Keratinocyte (primary cell): ENCODE data around the gene SLC15A5. TPM values are rescaled to one million over a fixed set of nuclear protein-coding genes. Genes with fewer than 3 reads are reported as not detected.

ENCODE experiments used
- DNase-seq: peaks from one replicate; pipeline ENCODE4 v3.0.0-alpha.2; 2011; ENCODE audit warnings: low read depth, missing footprints, low spot score
- FAIRE-seq: peaks from 2 replicates; lab custom pipeline; 2011; peaks lifted over from hg19 to GRCh38; lab: Jason Lieb, UNC
- H2AFZ ChIP-seq: 2 replicates; pipeline ENCODE4 v1.6.0; 2012; ENCODE audit warnings: low read length, control low read depth, inconsistent platforms; ENCODE audit not compliant: control insufficient read depth
- H3K27ac ChIP-seq: 2 replicates; pipeline ENCODE4 v1.5.1; 2011; ENCODE audit warnings: low read length; ENCODE audit not compliant: control insufficient read depth, insufficient read depth
- H3K27me3 ChIP-seq: 3 replicates; pipeline ENCODE4 v1.6.0; 2011; ENCODE audit warnings: low read length; ENCODE audit not compliant: control insufficient read depth, insufficient read depth; ENCODE audit errors: extremely low read depth
- H3K36me3 ChIP-seq, 2 experiments: 2 replicates in 1 of 2; 3 replicates in 1 of 2; pipeline ENCODE4 v1.5.1; 2011; ENCODE audit warnings: low read length in 2 of 2, mild to moderate bottlenecking in 1 of 2; ENCODE audit not compliant: control insufficient read depth in 2 of 2, insufficient read depth in 2 of 2; ENCODE audit errors: extremely low read depth in 1 of 2
- H3K4me1 ChIP-seq: 3 replicates; pipeline ENCODE4 v1.5.1; 2011; ENCODE audit warnings: low read length; ENCODE audit not compliant: control insufficient read depth, insufficient read depth; ENCODE audit errors: extremely low read depth
- H3K4me2 ChIP-seq: 3 replicates; pipeline ENCODE4 v1.6.0; 2011; ENCODE audit warnings: low read depth, low read length; ENCODE audit not compliant: control insufficient read depth, insufficient read depth; ENCODE audit errors: extremely low read depth
- H3K4me3 ChIP-seq, 3 experiments: fragments of 200-600 bp in 1 of 3; sonication (generic) in 1 of 3; 2 replicates in 2 of 3; 3 replicates in 1 of 3; pipeline ENCODE4 v1.5.1; 2011 to 2016; ENCODE audit warnings: low read length in 3 of 3, mild to moderate bottlenecking in 3 of 3, control low read depth in 2 of 3, inconsistent platforms in 1 of 3, low read depth in 1 of 3, mixed read lengths in 1 of 3, mixed run types in 1 of 3, moderate library complexity in 1 of 3; ENCODE audit not compliant: control insufficient read depth in 2 of 3, insufficient read depth in 2 of 3; ENCODE audit errors: extremely low read depth in 1 of 3
- H3K79me2 ChIP-seq: 2 replicates; pipeline ENCODE4 v1.6.0; 2012; ENCODE audit warnings: low read length; ENCODE audit not compliant: control insufficient read depth, insufficient read depth
- H3K9ac ChIP-seq: 3 replicates; pipeline ENCODE4 v1.6.0; 2011; ENCODE audit warnings: low read length; ENCODE audit not compliant: control insufficient read depth, insufficient read depth; ENCODE audit errors: extremely low read depth
- H3K9me1 ChIP-seq: 3 replicates; pipeline ENCODE4 v1.6.0; 2011; ENCODE audit warnings: low read length; ENCODE audit not compliant: control insufficient read depth, insufficient read depth; ENCODE audit errors: extremely low read depth
- H3K9me3 ChIP-seq: 2 replicates; pipeline ENCODE4 v1.5.1; 2012; ENCODE audit warnings: low read depth, low read length; ENCODE audit not compliant: control insufficient read depth
- H4K20me1 ChIP-seq: 3 replicates; pipeline ENCODE4 v1.6.0; 2011; ENCODE audit warnings: low read length; ENCODE audit not compliant: control insufficient read depth, insufficient read depth; ENCODE audit errors: extremely low read depth
- CTCF ChIP-seq, 3 experiments: IDR thresholded peaks in 1 of 3; conservative IDR thresholded peaks in 1 of 3; optimal IDR thresholded peaks in 1 of 3; 2 replicates in 2 of 3; 3 replicates in 1 of 3; pipeline versions ENCODE3 to v1.5.1; 2011; ENCODE audit warnings: low read length in 3 of 3, mild to moderate bottlenecking in 3 of 3, moderate library complexity in 2 of 3, control low read depth in 1 of 3, inconsistent platforms in 1 of 3; ENCODE audit not compliant: insufficient read depth in 2 of 3; ENCODE audit errors: extremely low read depth in 1 of 3
- EZH2 ChIP-seq: IDR thresholded peaks from one replicate; pipeline ENCODE4 v1.6.1; 2012; ENCODE audit warnings: inconsistent platforms, mild to moderate bottlenecking, low read length, moderate library complexity
- dilution Hi-C: fragments of 300-500 bp; cut with MboI; formaldehyde crosslinking; loops from one replicate; pipeline ENCODE4 v1.7.0; 2020; ENCODE audit warnings: low sequenced_read_pairs; ENCODE audit not compliant: extremely low pct_ligation_motif_present
- polyA plus RNA-seq, 5 experiments: library from polyadenylated mRNA; depleted of rRNA in 3 of 5; stranded (reverse) in 3 of 5; stranded (forward) in 1 of 5; unstranded in 1 of 5; fragments of >200 nt; gene quantifications; 1 replicate in 1 of 5; 2 replicates in 3 of 5; 3 replicates in 1 of 5; pipeline versions ENCODE4 v1.2.1 to v1.2.3, GENCODE V29; 2011 to 2012; ENCODE audit warnings: missing spikeins in 2 of 5, low read depth in 1 of 5, low replicate concordance in 1 of 5

Gene SLC15A5
- polyA plus RNA-seq, 1 donor (not counting 4 experiments of a cell fraction or from before 2014, with no cell fraction given) = not detected

DNA sequence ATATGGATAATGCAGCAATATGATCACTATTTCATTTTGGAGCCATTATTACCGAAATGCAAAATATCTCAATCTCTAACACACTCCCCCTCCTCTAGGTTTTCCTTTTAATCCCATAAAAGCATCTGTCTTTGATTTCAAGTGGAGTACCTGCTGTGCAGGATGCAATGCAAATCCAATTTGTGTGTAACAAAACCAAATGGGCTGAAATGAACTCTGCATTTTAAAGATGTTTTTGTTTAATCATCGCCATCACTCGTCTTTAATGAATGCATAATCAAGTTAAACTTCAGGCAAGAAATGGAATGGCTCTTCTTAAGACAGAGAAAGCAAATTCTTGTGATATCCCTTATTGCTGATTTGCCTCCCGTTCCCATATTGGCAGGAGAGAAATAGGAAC, 114.3 kb downstream of the SLC15A5 start:
- Histone ChIP-seq H3K9me1 (no peaks in the 10 kb centered on the region), H4K20me1 (no peaks in the 10 kb centered on the region), H2AFZ (no peak overlapping the region), H3K27me3 (no peaks in the 10 kb centered on the region), H3K9ac (no peak overlapping the region), H3K4me2 (no peak overlapping the region), H3K36me3 (no peaks in the 10 kb centered on the region), H3K4me3 (no peak overlapping the region), H3K9me3 (no peaks in the 10 kb centered on the region), H3K79me2 (no peaks in the 10 kb centered on the region), H3K27ac (no peak overlapping the region), H3K4me1 (no peaks in the 10 kb centered on the region)
- dilution Hi-C loops = no loop called here
- TF ChIP-seq CTCF (optimal IDR thresholded peaks at IDR 0.05 in 1 of 3, IDR thresholded peaks at IDR 0.05 in 1 of 3, conservative IDR thresholded peaks at IDR 0.05 in 1 of 3; ENCODE audit: extremely low read depth in 1 of 3, insufficient read depth in 2 of 3, low read length in 3 of 3) (no peak), EZH2 (no peak)
- FAIRE-seq (no peak), DNase-seq (no peak)

- H4K20me1 ChIP-seq = no peaks in the 10 kb centered on the region
- H3K9ac ChIP-seq = no peak overlapping the region
- no peaks in the 10 kb centered on the region for H3K36me3 ChIP-seq
- FAIRE-seq (no peak), DNase-seq (no peak)
- no peaks in the 10 kb centered on the region for H3K9me3 ChIP-seq
- no peak for TF ChIP-seq CTCF (optimal IDR thresholded peaks at IDR 0.05 in 1 of 3, IDR thresholded peaks at IDR 0.05 in 1 of 3, conservative IDR thresholded peaks at IDR 0.05 in 1 of 3; ENCODE audit: extremely low read depth in 1 of 3, insufficient read depth in 2 of 3, low read length in 3 of 3)
- no peak for TF ChIP-seq EZH2
- no peaks in the 10 kb centered on the region for H3K4me1 ChIP-seq
- H3K79me2 ChIP-seq = no peaks in the 10 kb centered on the region
- H2AFZ ChIP-seq = no peak overlapping the region
- H3K9me1 ChIP-seq = no peaks in the 10 kb centered on the region
- H3K27ac ChIP-seq = no peak overlapping the region
- dilution Hi-C loops = no loop called here
- H3K4me2 ChIP-seq = no peak overlapping the region
- no peaks in the 10 kb centered on the region for H3K27me3 ChIP-seq
- H3K4me3 ChIP-seq = no peak overlapping the region
Measured at GRCh38 chr12:16159571-16159970, 117.9 kb downstream of the SLC15A5 start.
